Calu3 (cell line): ENCODE data around the gene SLC39A11. TPM values are rescaled to one million over a fixed set of nuclear protein-coding genes. Genes with fewer than 3 reads are reported as not detected.

Experiments used
- BruUV-seq: library from RNA; stranded (reverse); fragments of 400-500 nt; replicated peaks from 2 replicates; lab custom pipeline; 2021; lab: Mats Ljungman, UMichigan
- CTCF ChIA-PET: fragments of 300-600 bp; sonication (Branson Sonifier 250); formaldehyde crosslinking; loops from one replicate; lab custom pipeline; 2022; ENCODE audit warnings: antibody characterized with exemption; lab: Charles Lee
- DNase-seq: peaks from one replicate; pipeline ENCODE4 v3.0.0; 2022
- H3K27ac Mint-ChIP-seq: one replicate; pipeline ENCODE4 v1.8.0; 2022; ENCODE audit warnings: mixed read lengths; ENCODE audit not compliant: unreplicated experiment
- H3K27me3 Mint-ChIP-seq: one replicate; pipeline ENCODE4 v1.8.0; 2022; ENCODE audit warnings: mixed read lengths; ENCODE audit not compliant: unreplicated experiment
- H3K36me3 Mint-ChIP-seq: one replicate; pipeline ENCODE4 v1.8.0; 2022; ENCODE audit warnings: mild to moderate bottlenecking, moderate library complexity, mixed read lengths; ENCODE audit not compliant: insufficient read depth, unreplicated experiment
- H3K4me1 Mint-ChIP-seq: one replicate; pipeline ENCODE4 v1.8.0; 2022; ENCODE audit warnings: mild to moderate bottlenecking, low read depth, mixed read lengths; ENCODE audit not compliant: unreplicated experiment
- H3K4me3 Mint-ChIP-seq: one replicate; pipeline ENCODE4 v1.8.0; 2022; ENCODE audit warnings: mild to moderate bottlenecking, low read depth, moderate library complexity, mixed read lengths; ENCODE audit not compliant: unreplicated experiment
- H3K9me3 Mint-ChIP-seq: one replicate; pipeline ENCODE4 v1.8.0; 2022; ENCODE audit warnings: low read depth, mixed read lengths; ENCODE audit not compliant: unreplicated experiment
- CTCF ChIP-seq: fragments of 200-600 bp; IDR thresholded peaks from one replicate; pipeline ENCODE4 v1.8.0; 2022; ENCODE audit warnings: antibody characterized with exemption; ENCODE audit not compliant: unreplicated experiment
- intact Hi-C: fragments of 100-400 bp; cut with micrococcal nuclease; formaldehyde crosslinking; loops from one replicate; pipeline ENCODE4 v1.10.0; 2022; ENCODE audit not compliant: unreplicated experiment
- total RNA-seq: library from RNA; stranded (reverse); gene quantifications from 2 replicates; pipeline ENCODE4 v1.2.3, GENCODE V29; 2022

The SLC39A11 gene
- total RNA-seq, 1 experiment from 2014 or later: 60.3 TPM

- CTCF ChIA-PET: no interaction called here
- H3K27ac Mint-ChIP-seq: no peak overlapping the region
- no peaks in the 10 kb centered on the region for H3K36me3 Mint-ChIP-seq
- intact Hi-C loops: no loop called here
- H3K9me3 Mint-ChIP-seq: peaks cover 10% of the 10 kb centered on the region
- DNase-seq: no peak
- TF ChIP-seq CTCF: no peak
- no peaks in the 10 kb centered on the region for H3K4me1 Mint-ChIP-seq
- no peak overlapping the region for H3K4me3 Mint-ChIP-seq
- no peaks in the 10 kb centered on the region for H3K27me3 Mint-ChIP-seq
- BruUV-seq: no TSS peak
Observed at GRCh38 chr17:72792771-72793170, 299.7 kb downstream of the SLC39A11 start.

DNA sequence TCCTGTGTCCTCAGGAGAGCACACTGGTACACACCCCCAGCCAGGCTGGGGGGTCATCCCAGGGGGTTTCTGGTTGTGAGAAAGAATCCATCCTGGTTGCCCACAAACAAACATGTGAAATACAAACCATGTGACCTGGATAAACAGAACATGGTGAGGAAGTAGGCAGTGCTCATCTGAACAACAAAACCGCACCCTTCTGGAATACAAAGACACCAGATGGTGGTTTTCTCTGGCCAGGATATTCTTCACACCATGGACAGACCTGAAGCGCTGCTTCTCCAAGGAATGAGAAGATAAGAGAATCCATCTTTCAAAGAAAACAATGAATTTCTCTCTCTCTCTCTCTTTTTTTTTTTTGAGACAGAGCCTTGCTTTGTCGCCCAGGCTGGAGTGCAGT lies 302.3 kb downstream of the SLC39A11 start:
- no peaks in the 10 kb centered on the region for H3K36me3 Mint-ChIP-seq
- H3K27ac Mint-ChIP-seq: no peak overlapping the region
- H3K9me3 Mint-ChIP-seq: peaks cover 10% of the 10 kb centered on the region
- H3K4me1 Mint-ChIP-seq: no peaks in the 10 kb centered on the region
- no peak for TF ChIP-seq CTCF
- DNase-seq: no peak
- intact Hi-C loops: no loop called here
- H3K27me3 Mint-ChIP-seq: no peaks in the 10 kb centered on the region
- no TSS peak for BruUV-seq
- H3K4me3 Mint-ChIP-seq: no peak overlapping the region
- CTCF ChIA-PET: no interaction called here

DNA sequence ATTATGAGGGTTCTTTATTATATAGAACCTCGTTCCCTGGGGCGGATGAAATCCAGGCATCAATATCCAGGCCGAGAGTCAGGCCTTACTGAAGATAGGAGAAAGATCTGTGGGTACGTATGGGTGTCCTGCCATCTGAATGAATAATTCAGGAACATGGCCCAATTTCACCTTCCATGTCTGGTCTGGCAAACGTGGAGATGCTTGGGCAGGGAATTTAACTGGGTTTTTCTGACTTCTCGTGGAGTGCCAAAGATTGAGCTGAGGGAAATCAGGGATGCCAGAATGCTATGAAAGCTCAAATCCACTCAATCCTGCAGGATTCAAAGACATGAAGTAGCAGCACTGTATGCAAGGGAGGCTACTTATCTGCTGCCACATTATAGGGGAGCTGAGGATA lies 302.8 kb downstream of the SLC39A11 start:
- H3K4me1 Mint-ChIP-seq: no peaks in the 10 kb centered on the region
- no peak for TF ChIP-seq CTCF
- H3K27ac Mint-ChIP-seq: no peak overlapping the region
- no peaks in the 10 kb centered on the region for H3K27me3 Mint-ChIP-seq
- CTCF ChIA-PET: interaction anchor here (0.6 kb wide), 1 partner anchor 633 kb away, joined by 3 read pairs; no protein-coding TSS in a partner anchor
- H3K36me3 Mint-ChIP-seq: no peaks in the 10 kb centered on the region
- intact Hi-C loops: no loop called here
- BruUV-seq: no TSS peak
- no peak overlapping the region for H3K4me3 Mint-ChIP-seq
- peaks cover 9% of the 10 kb centered on the region for H3K9me3 Mint-ChIP-seq
- DNase-seq: no peak

- no peaks in the 10 kb centered on the region for H3K36me3 Mint-ChIP-seq
- no peaks in the 10 kb centered on the region for H3K27me3 Mint-ChIP-seq
- no TSS peak for BruUV-seq
- H3K4me3 Mint-ChIP-seq: no peak overlapping the region
- H3K4me1 Mint-ChIP-seq: no peaks in the 10 kb centered on the region
- CTCF ChIA-PET: interaction anchor here (0.6 kb wide), 2 partner anchors 297 to 633 kb away, joined by 3 read pairs; no protein-coding TSS in a partner anchor
- H3K27ac Mint-ChIP-seq: no peak overlapping the region
- H3K9me3 Mint-ChIP-seq: peaks cover 6% of the 10 kb centered on the region
- intact Hi-C loops: no loop called here
- TF ChIP-seq CTCF: no peak
- DNase-seq: no peak
Observed at GRCh38 chr17:72788950-72789585, 303.4 kb downstream of the SLC39A11 start.
